ENCODE measurements around the gene STYX. TPM values are rescaled to one million over a fixed set of nuclear protein-coding genes. Genes with fewer than 3 reads are reported as not detected.

The STYX gene, protein sequence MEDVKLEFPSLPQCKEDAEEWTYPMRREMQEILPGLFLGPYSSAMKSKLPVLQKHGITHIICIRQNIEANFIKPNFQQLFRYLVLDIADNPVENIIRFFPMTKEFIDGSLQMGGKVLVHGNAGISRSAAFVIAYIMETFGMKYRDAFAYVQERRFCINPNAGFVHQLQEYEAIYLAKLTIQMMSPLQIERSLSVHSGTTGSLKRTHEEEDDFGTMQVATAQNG
- total RNA-seq = 17.2 and 19.5 TPM in 2 replicates

DNA sequence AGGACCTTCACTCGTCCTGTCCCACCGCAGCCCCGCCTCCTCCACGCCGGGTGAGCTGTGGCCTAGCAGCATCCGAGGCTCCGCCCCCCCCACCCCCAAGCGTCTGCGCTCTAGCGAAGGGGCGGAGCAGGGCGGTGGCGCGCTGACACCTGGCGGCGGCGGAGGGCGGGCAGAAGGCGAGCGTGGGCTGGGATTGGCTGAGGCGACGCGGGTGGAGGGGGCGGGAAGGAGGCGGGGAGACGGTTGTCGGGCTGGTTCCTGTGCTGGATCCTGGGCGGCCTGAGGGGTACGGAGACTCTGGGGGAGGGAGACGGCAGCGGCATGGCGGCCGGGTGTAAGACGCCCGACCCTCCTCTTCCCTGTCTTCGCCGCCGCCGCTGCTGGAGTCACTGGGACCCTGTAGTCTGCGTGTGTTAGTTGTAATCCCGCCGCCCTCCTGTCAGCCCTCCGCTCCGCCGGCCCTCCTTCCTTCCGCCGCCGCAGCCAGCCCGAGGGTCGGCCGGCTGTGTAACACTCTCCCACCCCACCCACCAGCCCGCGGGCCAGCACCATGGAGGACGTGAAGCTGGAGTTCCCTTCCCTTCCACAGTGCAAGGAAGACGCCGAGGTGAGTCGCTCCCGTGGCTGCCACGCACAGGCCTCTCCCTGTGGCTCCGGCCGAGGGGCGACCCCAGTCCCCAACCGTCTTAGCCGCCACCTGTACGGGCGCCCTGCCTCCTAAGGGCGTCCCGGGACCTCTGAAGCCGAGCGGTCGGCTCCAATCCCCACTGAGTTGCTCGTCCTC lies at the start of gene STYX:
STYX (plus strand) TSS at position 242 of the 784 bp plus-strand sequence; CDS start at position 551, 309 bp downstream.

DNA sequence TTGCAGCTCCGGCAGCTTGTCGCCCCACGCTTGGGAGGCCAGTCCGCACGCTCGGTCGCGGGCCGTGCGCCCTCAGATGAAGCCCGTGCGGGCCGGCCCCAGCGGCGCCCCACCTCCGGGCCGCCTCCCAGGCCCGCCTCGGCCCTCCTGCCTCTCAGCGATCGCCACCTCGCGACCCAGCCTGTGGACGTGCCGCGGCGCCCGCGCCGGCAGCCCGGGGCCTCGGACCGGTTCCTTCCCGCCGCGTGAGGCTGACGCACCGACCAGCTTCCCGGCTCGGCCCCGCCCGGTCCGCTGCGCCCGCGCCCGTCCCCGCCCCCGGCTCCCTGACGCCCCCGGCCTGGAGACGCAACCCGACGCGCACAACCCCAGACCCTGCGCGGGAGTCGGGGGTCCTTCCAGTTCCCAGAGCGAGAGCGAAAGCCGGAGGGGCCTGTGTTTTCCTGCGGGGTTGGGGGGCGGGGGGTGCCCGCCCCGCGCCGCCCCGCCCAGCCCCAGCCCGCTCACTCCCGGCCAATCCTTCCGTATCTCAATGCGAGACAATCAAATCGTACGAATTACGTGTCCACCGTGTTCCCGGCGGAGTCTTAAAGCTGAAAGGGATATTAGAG lies 34.4 kb upstream of the STYX start, which contains the start of gene ERO1A:
ERO1A (minus strand) TSS at position 78 of the 611 bp plus-strand sequence; CDS start at position 1, 77 bp downstream.

DNA sequence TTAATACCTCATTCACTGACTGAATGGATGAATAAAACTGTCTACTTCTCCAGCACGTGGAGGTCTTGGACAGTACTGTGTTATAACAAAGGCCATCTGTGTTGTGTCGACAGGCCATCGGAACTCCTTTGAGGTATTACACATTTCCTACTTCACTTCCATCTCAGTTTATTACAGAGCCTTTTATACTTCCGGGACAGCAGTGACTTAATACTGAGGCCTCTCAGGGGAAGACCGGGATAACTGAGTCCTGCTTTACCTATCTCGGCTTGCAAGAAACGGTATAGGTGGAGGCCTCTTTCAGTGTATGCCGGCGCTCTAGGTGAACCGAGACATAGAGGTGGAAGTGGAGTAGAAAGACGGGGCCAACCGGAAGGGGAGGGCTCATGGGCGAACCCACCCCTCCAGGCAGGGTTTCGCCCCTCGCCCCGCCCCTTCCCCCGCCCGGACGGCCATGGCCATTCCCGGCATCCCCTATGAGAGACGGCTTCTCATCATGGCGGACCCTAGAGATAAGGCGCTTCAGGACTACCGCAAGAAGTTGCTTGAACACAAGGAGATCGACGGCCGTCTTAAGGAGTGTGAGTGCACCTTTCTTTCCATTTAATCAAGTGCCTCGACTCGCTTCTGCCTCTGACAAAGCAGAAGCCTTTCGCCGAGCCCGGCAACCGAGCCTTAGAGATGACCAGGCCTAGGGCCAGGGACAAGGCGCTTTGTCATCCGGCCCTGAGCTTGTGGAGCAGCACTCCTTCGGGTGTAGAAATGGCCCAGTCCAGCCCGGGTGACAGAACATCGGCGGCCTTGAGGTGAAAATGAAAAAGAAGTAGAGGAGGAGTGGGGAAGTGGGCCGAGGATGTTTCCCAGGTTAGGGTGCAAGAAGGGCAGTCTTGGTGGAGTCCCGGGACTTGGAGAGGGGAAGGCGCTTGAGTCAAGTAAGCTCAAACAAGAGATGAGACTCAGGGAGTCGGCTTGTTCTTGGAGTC lies 23.0 kb upstream of the STYX start, which contains the start of gene PSMC6:
PSMC6 (plus strand) TSS at position 477 of the 983 bp plus-strand sequence; CDS start at position 497, 20 bp downstream.

DNA sequence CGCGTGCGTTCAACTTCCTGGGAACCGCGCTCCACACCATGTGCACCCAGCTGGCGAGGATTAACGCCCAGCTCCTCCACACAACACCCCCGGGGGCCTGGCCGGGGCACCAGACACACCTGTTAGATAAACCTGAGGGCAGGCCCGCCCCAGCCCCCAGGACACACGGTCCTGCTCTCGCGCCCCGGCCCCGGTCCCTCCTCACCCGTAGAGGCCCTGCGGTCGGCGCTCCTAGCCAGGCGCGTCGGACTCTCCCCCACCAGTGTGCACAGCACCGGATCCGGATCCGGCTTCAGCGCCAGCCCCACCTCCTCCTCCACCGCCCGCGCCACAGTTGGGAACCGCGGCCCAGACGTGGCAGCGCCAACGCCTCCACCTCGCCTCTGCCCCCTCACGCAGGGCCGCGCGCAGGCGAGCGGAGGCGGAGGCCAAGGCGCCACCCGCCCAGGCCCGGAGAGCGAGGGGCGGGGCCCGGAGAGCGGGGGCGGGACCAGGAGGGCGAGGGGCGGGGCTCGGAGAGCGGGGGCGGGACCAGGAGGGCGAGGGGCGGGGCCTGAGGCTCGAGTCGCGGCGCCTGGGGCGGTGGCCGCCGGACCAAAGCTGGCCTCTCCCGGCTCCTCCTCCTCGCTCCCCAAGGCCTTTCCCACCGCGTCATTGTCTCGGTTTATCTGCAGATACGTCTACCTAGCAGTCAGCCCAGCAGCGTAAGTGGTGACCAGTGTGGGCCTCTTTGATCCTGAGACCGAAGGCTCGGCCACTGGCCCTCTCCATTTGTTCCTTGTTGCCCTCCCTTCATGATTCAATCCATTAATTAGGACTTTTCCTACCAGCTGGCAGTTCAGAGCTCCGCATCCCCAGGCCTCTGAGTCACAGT lies 61.5 kb downstream of the STYX start, which contains the start of gene GNPNAT1:
GNPNAT1 (minus strand) TSS at position 385 of the 874 bp plus-strand sequence. CDS start 6,957 bp downstream, outside the sequence.

Other genes with a start within 250 kb of the STYX start
- 3.9 and 4.9 TPM in 2 replicates for gene TXNDC16, start 177.7 kb upstream of the STYX start, total RNA-seq
- 0.33 and 0.39 TPM in 2 replicates for gene GPR137C, start 177.3 kb upstream of the STYX start, total RNA-seq
- gene ERO1A, start 34.6 kb upstream of the STYX start, total RNA-seq = 162 and 230 TPM in 2 replicates
- 90.2 and 97.8 TPM in 2 replicates for gene PSMC6, start 23.0 kb upstream of the STYX start, total RNA-seq
- 33.1 and 33.5 TPM in 2 replicates for gene GNPNAT1, start 61.4 kb downstream of the STYX start, total RNA-seq
- 153 and 174 TPM in 2 replicates for gene FERMT2, start 220.9 kb downstream of the STYX start, total RNA-seq

All from smooth muscle cell of the pulmonary artery (primary cell).